Left ventricle myocardium inferior (tissue), 1 donor: ENCODE results near the gene MYL1. TPM values are rescaled to one million over a fixed set of nuclear protein-coding genes. Genes with fewer than 3 reads are reported as not detected.

Experiments
- DNase-seq: peaks from one replicate; pipeline ENCODE4 v3.0.0-alpha.2; 2020
- H3K27ac ChIP-seq: fragments of 200-600 bp; replicated peaks from 2 replicates; pipeline ENCODE4 v1.8.0; 2021
- H3K27me3 ChIP-seq: fragments of 200-600 bp; 2 replicates; pipeline ENCODE4 v1.8.0; 2021; ENCODE audit warnings: low read depth
- H3K36me3 ChIP-seq: fragments of 200-600 bp; 2 replicates; pipeline ENCODE4 v1.8.0; 2021
- H3K4me1 ChIP-seq: fragments of 200-600 bp; 2 replicates; pipeline ENCODE4 v1.8.0; 2021
- H3K4me3 ChIP-seq: fragments of 200-600 bp; 2 replicates; pipeline ENCODE4 v1.8.0; 2021; ENCODE audit warnings: mild to moderate bottlenecking, moderate library complexity
- H3K9me3 ChIP-seq: fragments of 200-600 bp; replicated peaks from 2 replicates; pipeline ENCODE4 v1.8.0; 2021
- intact Hi-C: fragments of 100-400 bp; cut with micrococcal nuclease; formaldehyde crosslinking; loops from one replicate; pipeline ENCODE4 v1.11.0; 2022
- total RNA-seq: library from RNA; stranded (reverse); fragmentation: NEBNext Ultra II Directional; extraction: Animal tissue kit (Norgen Biotek cat#: 25700); gene quantifications from one replicate; pipeline ENCODE4 v1.2.1, GENCODE V29; 2021
- TF ChIP-seq, protein P1 (sequence below): fragments of 200-600 bp; IDR thresholded peaks from 2 replicates; pipeline ENCODE4 v1.8.0; 2021; ENCODE audit warnings: antibody characterized with exemption, mild to moderate bottlenecking, borderline replicate concordance
- donor health status: DM: no; HTN: yes; CAD: no; lungs with severe emphysema.

Gene MYL1
- total RNA-seq, 1 donor from 2014 or later = 0.36 TPM

GRCh38 chr2:210269148-210269547 lies 45.8 kb downstream of the MYL1 start:
- Histone ChIP-seq H3K4me3 (no peak overlapping the region), H3K9me3 (peaks cover under 1% of the 10 kb centered on the region), H3K4me1 (no peaks in the 10 kb centered on the region), H3K36me3 (no peaks in the 10 kb centered on the region), H3K27me3 (no peaks in the 10 kb centered on the region), H3K27ac (no peak overlapping the region)
- intact Hi-C loops = no loop called here
- no peak for DNase-seq
- TF ChIP-seq, protein P1, sequence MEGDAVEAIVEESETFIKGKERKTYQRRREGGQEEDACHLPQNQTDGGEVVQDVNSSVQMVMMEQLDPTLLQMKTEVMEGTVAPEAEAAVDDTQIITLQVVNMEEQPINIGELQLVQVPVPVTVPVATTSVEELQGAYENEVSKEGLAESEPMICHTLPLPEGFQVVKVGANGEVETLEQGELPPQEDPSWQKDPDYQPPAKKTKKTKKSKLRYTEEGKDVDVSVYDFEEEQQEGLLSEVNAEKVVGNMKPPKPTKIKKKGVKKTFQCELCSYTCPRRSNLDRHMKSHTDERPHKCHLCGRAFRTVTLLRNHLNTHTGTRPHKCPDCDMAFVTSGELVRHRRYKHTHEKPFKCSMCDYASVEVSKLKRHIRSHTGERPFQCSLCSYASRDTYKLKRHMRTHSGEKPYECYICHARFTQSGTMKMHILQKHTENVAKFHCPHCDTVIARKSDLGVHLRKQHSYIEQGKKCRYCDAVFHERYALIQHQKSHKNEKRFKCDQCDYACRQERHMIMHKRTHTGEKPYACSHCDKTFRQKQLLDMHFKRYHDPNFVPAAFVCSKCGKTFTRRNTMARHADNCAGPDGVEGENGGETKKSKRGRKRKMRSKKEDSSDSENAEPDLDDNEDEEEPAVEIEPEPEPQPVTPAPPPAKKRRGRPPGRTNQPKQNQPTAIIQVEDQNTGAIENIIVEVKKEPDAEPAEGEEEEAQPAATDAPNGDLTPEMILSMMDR = no peak

DNA sequence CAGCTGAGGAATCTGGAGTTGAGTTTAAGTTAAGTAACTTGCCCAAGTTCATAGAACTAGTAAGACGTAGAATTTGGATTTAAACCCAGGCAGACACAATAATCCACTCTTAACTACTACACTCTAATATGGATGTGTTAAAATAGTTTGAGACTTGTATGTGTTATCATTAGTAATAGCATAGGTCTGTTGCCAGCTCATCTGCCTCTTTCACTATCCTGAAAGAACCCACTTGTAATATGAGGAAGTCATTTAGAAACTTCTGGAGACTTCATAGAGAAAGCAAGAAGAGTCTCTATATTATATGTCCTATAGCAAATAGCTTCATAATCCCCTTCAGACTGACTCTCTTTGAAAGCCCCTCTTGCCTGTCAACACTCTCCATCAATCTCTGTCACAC lies 46.7 kb downstream of the MYL1 start:
- DNase-seq = no peak
- Histone ChIP-seq H3K27ac (no peak overlapping the region), H3K36me3 (no peaks in the 10 kb centered on the region), H3K9me3 (no peaks in the 10 kb centered on the region), H3K27me3 (no peaks in the 10 kb centered on the region), H3K4me3 (no peak overlapping the region), H3K4me1 (no peaks in the 10 kb centered on the region)
- intact Hi-C loops = no loop called here
- TF ChIP-seq, protein P1 = no peak

- Histone ChIP-seq H3K36me3 (no peaks in the 10 kb centered on the region), H3K27me3 (no peaks in the 10 kb centered on the region), H3K4me3 (no peak overlapping the region), H3K9me3 (no peaks in the 10 kb centered on the region), H3K27ac (no peak overlapping the region), H3K4me1 (no peaks in the 10 kb centered on the region)
- TF ChIP-seq, protein P1 = no peak
- no peak for DNase-seq
- intact Hi-C loops = no loop called here
These were observed 47.3 kb downstream of the MYL1 start for GRCh38 chr2:210267698-210268097.

DNA sequence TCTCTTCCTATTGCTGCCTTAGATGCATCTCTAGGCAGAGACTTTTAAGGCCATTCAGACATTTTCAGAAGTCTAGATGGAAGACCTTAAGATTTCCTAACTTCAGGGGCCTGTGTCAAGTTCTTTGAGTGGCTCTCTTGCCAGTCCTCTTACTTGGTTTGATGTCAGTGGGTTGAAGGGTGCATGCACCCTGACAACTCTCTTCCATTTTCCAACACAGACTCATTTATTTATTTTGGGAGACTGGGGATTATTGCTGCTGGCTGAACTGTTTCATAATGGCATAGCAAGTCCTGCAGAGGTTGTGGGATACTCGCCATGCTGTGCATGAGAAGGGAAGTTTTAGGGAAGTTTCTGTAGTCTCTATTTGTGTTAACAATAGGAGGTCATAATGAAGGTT lies 50.7 kb downstream of the MYL1 start:
- Histone ChIP-seq H3K9me3 (no peaks in the 10 kb centered on the region), H3K4me3 (no peak overlapping the region), H3K27me3 (no peaks in the 10 kb centered on the region), H3K36me3 (no peaks in the 10 kb centered on the region), H3K4me1 (no peaks in the 10 kb centered on the region), H3K27ac (no peak overlapping the region)
- TF ChIP-seq, protein P1 = no peak
- DNase-seq = no peak
- intact Hi-C loops = no loop called here

- DNase-seq = no peak
- Histone ChIP-seq H3K27ac (no peak overlapping the region), H3K4me3 (no peak overlapping the region), H3K36me3 (no peaks in the 10 kb centered on the region), H3K9me3 (no peaks in the 10 kb centered on the region), H3K4me1 (no peaks in the 10 kb centered on the region), H3K27me3 (no peaks in the 10 kb centered on the region)
- TF ChIP-seq, protein P1 = no peak
- intact Hi-C loops = no loop called here
These were observed 51.1 kb downstream of the MYL1 start for GRCh38 chr2:210263841-210264240.

GRCh38 chr2:210262036-210262435 lies 52.9 kb downstream of the MYL1 start:
- no peak for DNase-seq
- H3K4me1 ChIP-seq = no peaks in the 10 kb centered on the region
- no peaks in the 10 kb centered on the region for H3K36me3 ChIP-seq
- no peaks in the 10 kb centered on the region for H3K27me3 ChIP-seq
- H3K27ac ChIP-seq = no peak overlapping the region
- H3K9me3 ChIP-seq = no peaks in the 10 kb centered on the region
- TF ChIP-seq, protein P1 = no peak
- intact Hi-C loops = no loop called here
- H3K4me3 ChIP-seq = no peak overlapping the region
